Memory B cell (primary cell): ENCODE measurements around the gene DOK7.

Source experiments
- ATAC-seq: fragments of 150-1000 bp; cut with Tn5 transposase; 2 replicates; pipeline ENCODE4 v1.10.0; 2021; ENCODE audit warnings: low read depth, mild to moderate bottlenecking, moderate library complexity
- DNase-seq, 2 donors: peaks; one replicate each; pipeline ENCODE4 v3.0.0; 2022; ENCODE audit warnings: low spot score in 2 of 2
- H3K27ac Mint-ChIP-seq: one replicate; pipeline ENCODE4 v1.8.0; 2022; ENCODE audit warnings: mild to moderate bottlenecking, moderate library complexity, mixed read lengths
- H3K27me3 Mint-ChIP-seq: one replicate; pipeline ENCODE4 v1.8.0; 2022; ENCODE audit warnings: mixed read lengths
- H3K36me3 Mint-ChIP-seq: one replicate; pipeline ENCODE4 v1.8.0; 2022; ENCODE audit warnings: mild to moderate bottlenecking, mixed read lengths
- H3K4me1 Mint-ChIP-seq: one replicate; pipeline ENCODE4 v1.8.0; 2022; ENCODE audit warnings: mixed read lengths
- H3K4me3 Mint-ChIP-seq: one replicate; pipeline ENCODE4 v1.8.0; 2022; ENCODE audit warnings: mild to moderate bottlenecking, moderate library complexity, mixed read lengths
- H3K9me3 Mint-ChIP-seq: one replicate; pipeline ENCODE4 v1.8.0; 2022; ENCODE audit warnings: mixed read lengths

DOK7 gene

DNA sequence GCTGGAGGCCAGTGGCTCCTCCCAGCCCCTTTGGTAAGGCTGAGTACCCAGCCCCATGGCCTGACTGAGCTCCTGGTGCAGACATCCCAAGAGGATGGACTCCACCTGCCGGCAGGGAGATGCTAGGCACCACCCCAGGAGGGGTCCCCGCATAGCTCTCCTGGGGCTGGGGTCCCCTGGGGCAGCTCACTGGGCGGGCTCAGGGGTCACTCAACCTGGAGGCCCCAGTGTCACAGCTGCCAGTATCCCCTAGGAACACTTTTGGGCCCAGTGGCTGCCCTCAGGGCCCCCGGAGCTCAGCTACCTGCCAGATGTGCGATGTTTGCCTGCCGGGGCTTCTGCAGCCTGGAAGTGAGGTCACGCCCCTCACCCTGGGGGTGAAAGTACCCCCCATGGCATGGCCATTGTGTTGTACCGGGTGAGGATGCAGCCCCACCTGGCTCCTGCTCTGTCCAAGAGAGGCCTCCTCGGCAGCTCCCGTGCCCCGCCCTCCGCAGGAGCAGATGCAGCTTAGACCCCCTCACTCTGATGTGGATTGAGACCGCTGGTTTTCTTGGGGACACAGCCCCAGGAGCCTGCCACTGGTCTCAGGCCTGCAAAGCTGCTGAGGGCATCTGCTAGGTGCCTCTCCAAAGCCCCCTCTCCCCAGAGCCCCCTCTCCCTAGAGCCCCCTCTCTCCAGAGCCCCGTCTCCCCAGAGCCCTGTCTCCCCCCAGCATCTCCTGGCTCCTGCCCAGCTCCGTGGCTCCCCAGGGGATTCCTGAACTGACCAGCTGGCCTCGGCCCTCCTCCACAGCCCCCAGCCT is 28.0 kb upstream of the DOK7 start:
- Mint-ChIP-seq H3K9me3 (no peaks in the 10 kb centered on the region), H3K4me1 (no peaks in the 10 kb centered on the region), H3K4me3 (no peak overlapping the region), H3K36me3 (no peaks in the 10 kb centered on the region), H3K27ac (no peak overlapping the region), H3K27me3 (no peaks in the 10 kb centered on the region)
- no peak for ATAC-seq
- no peak for DNase-seq

DNA sequence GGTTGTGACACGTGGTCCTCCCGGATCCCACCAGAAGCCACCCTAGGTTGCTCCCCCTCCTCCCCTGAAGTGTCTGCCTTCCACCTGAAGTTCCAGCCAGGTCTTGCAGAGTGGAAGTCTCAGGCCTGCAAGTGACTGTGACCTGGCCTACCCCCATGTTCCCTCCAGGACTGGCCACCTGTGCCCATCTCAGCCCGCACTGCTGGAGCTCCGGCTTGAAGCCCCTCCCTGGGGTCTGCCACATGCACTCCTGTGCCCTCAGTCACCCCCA is 27.5 kb upstream of the DOK7 start:
- Mint-ChIP-seq H3K36me3 (no peaks in the 10 kb centered on the region), H3K27ac (no peak overlapping the region), H3K4me1 (no peaks in the 10 kb centered on the region), H3K27me3 (no peaks in the 10 kb centered on the region), H3K9me3 (no peaks in the 10 kb centered on the region), H3K4me3 (no peak overlapping the region)
- ATAC-seq (no peak), DNase-seq (no peak)

DNA sequence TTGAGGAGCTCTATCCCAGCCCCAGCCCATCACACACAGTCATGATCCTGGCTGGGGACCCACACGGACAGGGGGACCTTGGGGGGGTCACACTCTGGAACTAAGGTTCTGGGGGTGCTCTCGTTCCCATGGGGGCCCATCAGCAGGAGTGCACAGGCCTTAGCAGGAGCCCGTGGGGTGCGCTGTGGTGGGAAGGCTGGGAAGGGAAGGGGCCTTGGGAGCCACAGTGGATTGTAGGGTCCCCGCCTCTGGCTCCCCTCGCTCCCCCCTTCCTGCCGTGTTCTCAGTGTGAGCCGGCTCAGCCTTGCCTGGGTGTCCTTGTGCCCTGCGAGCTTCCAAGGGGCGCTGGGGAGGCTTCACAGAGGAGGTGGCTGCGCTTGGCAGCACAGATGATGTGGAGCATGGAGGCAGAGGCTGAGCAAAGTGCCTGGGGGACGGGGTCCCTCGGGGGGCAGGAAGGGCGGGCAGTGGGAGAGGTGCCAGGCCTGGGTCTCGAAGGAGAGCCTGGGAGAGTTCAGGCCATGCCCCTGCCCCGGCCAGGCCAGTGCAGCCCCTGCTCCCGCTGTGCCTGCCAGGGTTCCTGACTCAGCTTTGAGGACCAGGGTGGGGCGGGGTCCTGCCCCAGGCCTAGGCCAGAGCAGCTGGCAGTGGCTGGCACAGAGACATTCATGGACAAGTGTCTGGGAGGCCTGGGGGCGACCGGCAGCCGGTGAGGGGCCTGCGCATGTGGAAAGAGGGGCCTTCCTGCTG is 26.9 kb upstream of the DOK7 start:
- no peak overlapping the region for H3K4me3 Mint-ChIP-seq

DNA sequence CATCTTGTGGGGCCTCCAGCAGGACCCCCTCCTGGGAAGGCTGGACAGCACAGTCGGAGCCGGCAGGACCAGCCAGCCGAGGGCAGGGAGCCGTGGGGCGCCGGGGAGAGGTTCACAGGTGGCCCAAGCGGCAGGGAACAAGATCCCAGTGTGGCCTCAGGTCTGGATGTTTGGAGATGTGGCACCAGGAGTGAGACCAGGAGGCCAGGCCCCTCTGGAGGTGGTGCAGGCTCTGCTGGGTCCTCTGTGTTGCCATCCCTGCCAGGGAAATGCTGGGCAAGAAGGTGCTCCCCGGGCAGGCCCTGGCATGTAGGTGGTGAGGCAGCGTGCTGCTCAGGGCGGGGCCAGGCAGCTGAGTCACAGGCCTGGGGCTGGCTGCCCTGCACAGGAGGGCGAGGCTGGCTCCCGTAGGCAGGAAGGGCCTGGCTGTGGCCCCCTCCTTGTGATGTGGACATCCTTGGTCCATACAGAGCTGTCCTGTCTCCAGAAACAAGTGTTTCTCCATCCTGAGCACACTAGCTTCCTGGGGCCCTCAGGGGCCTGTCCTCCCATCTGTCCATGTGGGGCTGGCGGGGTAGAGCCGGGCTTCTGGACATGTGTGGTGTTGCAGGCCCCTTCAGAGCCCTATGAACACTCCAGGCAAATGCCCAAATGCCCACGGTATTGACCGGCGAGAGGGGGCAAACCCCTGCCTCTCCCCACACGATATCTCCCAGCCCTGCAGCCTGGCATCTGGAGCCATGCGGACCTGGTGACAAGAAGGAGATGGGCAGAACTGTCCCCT is 26.1 kb upstream of the DOK7 start:
- ATAC-seq = no peak
- Mint-ChIP-seq H3K4me1 (no peaks in the 10 kb centered on the region), H3K27ac (no peak overlapping the region), H3K27me3 (no peaks in the 10 kb centered on the region), H3K9me3 (no peaks in the 10 kb centered on the region), H3K36me3 (no peaks in the 10 kb centered on the region), H3K4me3 (no peak overlapping the region)
- no peak for DNase-seq

More for the DNA sequence above, 26.9 kb upstream of the DOK7 start:
- no peak for ATAC-seq
- H3K27ac Mint-ChIP-seq = no peak overlapping the region
- no peaks in the 10 kb centered on the region for H3K27me3 Mint-ChIP-seq
- H3K36me3 Mint-ChIP-seq = no peaks in the 10 kb centered on the region
- DNase-seq = no peak
- H3K9me3 Mint-ChIP-seq = no peaks in the 10 kb centered on the region
- no peaks in the 10 kb centered on the region for H3K4me1 Mint-ChIP-seq

DNA sequence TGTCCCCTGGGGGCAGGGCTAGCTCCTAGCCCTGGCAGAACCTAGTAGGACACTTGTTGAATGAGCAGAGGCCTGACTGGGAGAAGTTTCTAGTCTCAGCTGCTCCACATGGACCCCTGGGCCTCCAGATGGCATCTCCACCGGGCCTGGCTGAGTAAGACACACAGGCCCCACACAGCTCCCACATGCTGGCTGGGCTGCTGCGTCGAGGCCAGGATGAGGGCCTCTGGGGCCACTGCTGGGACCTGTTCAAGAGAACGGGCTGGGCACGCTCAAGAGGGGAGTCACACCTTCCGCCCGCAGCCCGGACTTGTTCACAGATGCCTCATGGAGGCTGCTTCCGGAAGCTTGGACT is 25.5 kb upstream of the DOK7 start:
- ATAC-seq (no peak), DNase-seq (no peak)
- Mint-ChIP-seq H3K27ac (no peak overlapping the region), H3K4me3 (no peak overlapping the region), H3K36me3 (no peaks in the 10 kb centered on the region), H3K27me3 (no peaks in the 10 kb centered on the region), H3K9me3 (no peaks in the 10 kb centered on the region), H3K4me1 (no peaks in the 10 kb centered on the region)

DNA sequence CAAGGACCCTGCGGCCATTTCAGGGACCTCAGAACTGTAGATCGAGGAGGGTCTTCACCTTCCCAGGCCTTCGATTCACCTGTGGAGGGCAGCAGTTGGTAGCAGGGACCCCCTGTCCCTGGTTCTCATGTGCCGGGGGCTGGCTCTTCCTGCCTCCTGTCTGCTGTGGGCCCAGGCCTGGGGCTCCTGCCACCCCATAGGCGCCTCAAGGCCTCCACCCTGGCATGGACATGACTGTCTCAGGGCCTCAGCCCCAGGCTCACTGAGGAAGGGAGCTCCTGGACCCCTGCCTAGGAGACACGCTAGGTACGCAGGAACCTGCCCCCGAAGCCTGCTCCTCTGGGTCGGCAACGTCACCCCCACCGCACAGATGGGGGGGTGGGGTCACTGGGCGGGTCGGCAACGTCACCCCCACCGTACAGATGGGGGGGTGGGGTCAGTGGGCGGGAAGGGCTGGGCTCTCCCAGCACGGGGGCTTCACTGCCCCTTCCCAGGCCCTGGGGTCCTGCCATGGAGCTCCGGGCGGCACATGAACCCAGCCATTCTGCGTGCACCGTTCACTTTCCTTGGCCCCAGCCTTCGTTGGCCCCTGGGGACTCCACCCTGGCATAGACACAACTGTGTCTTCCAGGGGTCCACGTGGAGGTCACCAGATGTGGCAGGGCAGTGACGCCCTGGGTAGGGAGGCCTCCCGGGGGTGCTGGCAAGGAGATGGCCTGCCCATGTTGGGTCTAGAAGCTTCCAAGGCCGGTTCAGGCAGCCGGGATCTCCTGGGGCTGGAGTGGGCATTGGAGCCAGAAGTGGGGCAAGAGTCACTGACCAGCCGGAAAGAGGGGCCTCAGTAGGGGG is 24.9 kb upstream of the DOK7 start:
- H3K27ac Mint-ChIP-seq = no peak overlapping the region
- H3K36me3 Mint-ChIP-seq = no peaks in the 10 kb centered on the region
- ATAC-seq (no peak), DNase-seq (no peak)
- no peaks in the 10 kb centered on the region for H3K9me3 Mint-ChIP-seq
- no peaks in the 10 kb centered on the region for H3K27me3 Mint-ChIP-seq
- no peak overlapping the region for H3K4me3 Mint-ChIP-seq
- H3K4me1 Mint-ChIP-seq = no peaks in the 10 kb centered on the region

DNA sequence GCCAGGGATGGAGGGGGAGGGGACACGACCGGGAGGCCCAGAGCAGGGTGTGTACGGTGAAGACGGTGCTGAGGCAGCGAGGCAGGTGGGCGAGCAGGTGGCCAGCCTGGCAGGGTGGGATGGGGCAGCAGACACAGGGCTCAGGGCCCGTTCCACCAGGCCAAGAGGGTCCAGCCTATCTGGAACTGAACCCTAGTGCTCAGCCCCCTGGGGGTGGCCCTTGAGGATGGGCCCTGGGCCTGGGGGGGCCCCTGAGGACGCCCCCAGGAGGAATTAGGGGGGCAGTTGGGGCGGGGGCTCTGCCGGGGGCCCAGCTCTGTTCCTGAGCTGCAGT is 24.3 kb upstream of the DOK7 start:
- no peak overlapping the region for H3K27ac Mint-ChIP-seq
- DNase-seq (no peak), ATAC-seq (no peak)
- no peaks in the 10 kb centered on the region for H3K9me3 Mint-ChIP-seq
- no peak overlapping the region for H3K4me3 Mint-ChIP-seq
- no peaks in the 10 kb centered on the region for H3K4me1 Mint-ChIP-seq
- H3K36me3 Mint-ChIP-seq = no peaks in the 10 kb centered on the region
- no peaks in the 10 kb centered on the region for H3K27me3 Mint-ChIP-seq

DNA sequence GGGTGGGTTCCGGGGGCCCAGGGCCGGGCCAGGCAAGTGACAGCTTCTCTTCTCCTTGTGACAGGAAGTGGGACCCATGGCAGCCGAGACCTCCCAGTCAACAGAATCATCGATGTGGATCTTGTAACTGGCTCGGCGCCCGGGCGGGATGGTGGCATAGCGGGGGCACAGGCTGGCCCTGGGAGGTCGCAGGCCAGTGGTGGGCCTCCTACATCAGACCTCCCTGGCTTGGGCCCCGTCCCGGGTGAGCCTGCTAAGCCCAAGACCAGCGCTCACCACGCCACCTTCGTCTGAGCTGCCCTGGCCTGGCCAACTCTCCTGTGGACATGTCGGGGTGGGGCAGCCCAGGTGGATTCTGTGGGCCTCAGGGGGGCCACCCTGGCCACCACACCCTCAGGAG is 23.7 kb upstream of the DOK7 start:
- no peak overlapping the region for H3K4me3 Mint-ChIP-seq
- no peaks in the 10 kb centered on the region for H3K36me3 Mint-ChIP-seq
- H3K4me1 Mint-ChIP-seq = no peaks in the 10 kb centered on the region
- DNase-seq (no peak), ATAC-seq (no peak)
- H3K27ac Mint-ChIP-seq = no peak overlapping the region
- H3K27me3 Mint-ChIP-seq = no peaks in the 10 kb centered on the region
- no peaks in the 10 kb centered on the region for H3K9me3 Mint-ChIP-seq

DNA sequence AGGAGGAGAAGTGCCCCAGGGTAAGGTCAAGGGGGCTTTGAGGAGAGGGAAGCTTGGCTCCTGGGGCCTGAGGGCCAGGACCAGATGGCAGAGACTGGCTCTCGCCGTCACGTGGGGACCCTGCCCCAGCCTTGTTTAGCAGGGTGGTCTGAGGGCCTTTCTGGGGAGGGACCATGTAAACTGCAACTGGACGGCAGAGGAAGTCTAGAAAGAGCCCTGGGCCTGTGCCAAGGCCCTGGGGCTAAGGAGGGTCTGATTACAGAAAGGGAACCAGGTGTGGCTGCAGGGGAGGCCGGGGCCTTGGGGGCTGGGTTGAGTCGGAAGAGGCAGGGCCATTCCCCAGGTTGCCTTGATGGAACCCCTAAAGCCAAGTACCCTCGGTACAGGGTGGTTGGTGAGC is 23.1 kb upstream of the DOK7 start:
- DNase-seq (no peak), ATAC-seq (no peak)
- H3K4me1 Mint-ChIP-seq = no peaks in the 10 kb centered on the region
- H3K27ac Mint-ChIP-seq = peak overlapping the region; percentile 53
- H3K4me3 Mint-ChIP-seq = no peak overlapping the region
- no peaks in the 10 kb centered on the region for H3K36me3 Mint-ChIP-seq
- no peaks in the 10 kb centered on the region for H3K9me3 Mint-ChIP-seq
- no peaks in the 10 kb centered on the region for H3K27me3 Mint-ChIP-seq

DNA sequence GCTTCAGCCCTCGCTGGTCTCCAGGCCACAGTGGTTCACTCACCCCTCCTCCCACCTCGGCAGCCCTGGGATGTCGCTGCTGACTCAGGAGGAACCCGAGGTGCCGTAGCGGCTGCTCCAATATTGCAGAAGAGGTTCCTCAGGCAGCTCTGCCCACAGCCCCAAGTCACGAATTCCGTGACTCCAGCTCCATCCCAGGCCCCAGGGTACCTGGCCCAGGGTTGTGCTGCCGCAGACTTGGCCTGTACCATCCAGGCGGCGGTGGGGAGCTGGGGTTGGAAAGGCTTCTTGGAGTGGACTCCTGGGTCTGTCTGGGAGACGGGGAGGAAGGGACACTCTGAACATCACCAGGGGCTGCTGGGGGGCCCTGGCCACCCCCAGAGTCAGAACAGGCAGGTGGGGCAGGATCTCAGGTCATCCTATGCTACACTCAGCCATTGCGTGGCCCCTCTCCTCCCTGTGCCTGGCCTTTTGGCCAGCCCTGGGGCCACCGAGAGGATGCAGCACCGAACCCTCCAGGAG is 22.1 kb upstream of the DOK7 start:
- ATAC-seq (no peak), DNase-seq (no peak)
- Mint-ChIP-seq H3K27ac (no peak overlapping the region), H3K9me3 (no peaks in the 10 kb centered on the region), H3K4me1 (no peaks in the 10 kb centered on the region), H3K36me3 (no peaks in the 10 kb centered on the region), H3K4me3 (no peak overlapping the region), H3K27me3 (no peaks in the 10 kb centered on the region)

DNA sequence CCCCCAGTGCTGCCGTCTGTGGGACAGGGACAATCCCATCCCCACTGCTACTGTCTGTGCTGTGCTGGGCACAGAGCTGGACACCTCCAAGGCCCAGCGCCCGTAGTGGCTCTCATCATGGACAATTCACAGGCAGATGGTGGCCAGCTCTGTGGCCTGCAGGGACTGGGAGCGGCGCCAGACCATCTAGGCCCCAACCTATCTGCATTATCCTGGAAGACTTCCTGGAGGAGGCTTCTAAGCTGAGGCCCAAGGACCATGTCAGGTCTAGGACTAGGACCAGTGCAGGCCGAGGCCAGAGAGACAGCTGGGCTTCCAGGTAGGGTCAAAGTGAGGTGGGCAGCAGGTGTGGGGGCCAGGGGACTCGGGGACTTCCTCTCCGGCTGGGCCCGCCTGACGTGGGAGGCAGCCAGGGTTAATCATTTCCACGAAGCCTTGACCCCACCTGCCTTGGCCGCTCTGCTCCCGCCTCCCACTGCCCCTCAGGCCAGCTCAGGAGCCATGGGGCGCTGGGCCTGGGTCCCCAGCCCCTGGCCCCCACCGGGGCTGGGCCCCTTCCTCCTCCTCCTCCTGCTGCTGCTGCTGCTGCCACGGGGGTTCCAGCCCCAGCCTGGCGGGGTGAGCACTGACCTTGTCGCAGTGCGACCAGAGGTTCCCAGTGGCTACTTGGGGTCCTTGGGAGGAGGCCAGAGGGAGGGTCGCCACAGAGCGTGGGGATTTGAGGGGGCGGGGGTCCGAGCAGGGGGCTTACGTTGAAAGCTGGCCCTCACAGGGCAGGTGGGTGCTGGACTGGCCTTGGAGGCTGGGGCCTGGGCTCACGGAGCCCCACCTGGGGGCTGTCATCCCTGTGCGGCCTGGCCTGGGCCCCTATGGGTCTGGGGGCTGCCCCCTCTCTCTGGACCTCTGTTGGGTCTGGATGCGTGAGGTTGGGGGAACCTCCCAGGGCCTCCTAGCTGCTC is 21.3 kb upstream of the DOK7 start, which contains the start of gene HGFAC:
TSS of gene HGFAC (plus strand) at position 468 of the 959 bp plus-strand sequence. CDS start at position 502, 34 bp downstream.
- no peaks in the 10 kb centered on the region for H3K4me1 Mint-ChIP-seq
- no peak for DNase-seq
- no peaks in the 10 kb centered on the region for H3K9me3 Mint-ChIP-seq
- H3K27me3 Mint-ChIP-seq = no peaks in the 10 kb centered on the region
- no peak within 1 kb of the TSS for H3K4me3 Mint-ChIP-seq
- no peaks in the 10 kb centered on the region for H3K36me3 Mint-ChIP-seq
- no peak for ATAC-seq
- H3K27ac Mint-ChIP-seq = no peak within 1 kb of the TSS

DNA sequence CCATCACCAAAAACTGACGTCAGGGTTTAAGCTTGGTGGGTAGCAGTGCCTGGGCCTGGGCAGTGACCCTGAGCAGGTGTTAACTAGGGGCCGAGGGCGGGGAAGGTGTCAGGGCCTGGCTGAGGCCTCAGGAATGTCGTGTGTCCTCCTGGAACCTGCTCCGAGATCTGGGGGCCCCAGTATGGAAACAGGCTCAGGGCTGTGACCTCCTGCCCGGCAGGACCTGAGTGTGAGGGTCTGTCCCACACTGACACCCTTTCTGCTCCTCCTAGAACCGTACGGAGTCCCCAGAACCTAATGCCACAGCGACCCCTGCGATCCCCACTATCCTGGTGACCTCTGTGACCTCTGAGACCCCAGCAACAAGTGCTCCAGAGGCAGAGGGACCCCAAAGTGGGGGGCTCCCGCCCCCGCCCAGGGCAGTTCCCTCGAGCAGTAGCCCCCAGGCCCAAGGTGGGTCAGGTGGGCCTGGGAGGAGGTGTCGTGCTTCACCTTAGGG is 20.6 kb upstream of the DOK7 start:
- Mint-ChIP-seq H3K27ac (no peak overlapping the region), H3K36me3 (no peaks in the 10 kb centered on the region), H3K4me1 (no peaks in the 10 kb centered on the region), H3K27me3 (no peaks in the 10 kb centered on the region), H3K4me3 (no peak overlapping the region), H3K9me3 (no peaks in the 10 kb centered on the region)
- DNase-seq (no peak), ATAC-seq (no peak)
